ENCODE data around the gene NENF.

DNA sequence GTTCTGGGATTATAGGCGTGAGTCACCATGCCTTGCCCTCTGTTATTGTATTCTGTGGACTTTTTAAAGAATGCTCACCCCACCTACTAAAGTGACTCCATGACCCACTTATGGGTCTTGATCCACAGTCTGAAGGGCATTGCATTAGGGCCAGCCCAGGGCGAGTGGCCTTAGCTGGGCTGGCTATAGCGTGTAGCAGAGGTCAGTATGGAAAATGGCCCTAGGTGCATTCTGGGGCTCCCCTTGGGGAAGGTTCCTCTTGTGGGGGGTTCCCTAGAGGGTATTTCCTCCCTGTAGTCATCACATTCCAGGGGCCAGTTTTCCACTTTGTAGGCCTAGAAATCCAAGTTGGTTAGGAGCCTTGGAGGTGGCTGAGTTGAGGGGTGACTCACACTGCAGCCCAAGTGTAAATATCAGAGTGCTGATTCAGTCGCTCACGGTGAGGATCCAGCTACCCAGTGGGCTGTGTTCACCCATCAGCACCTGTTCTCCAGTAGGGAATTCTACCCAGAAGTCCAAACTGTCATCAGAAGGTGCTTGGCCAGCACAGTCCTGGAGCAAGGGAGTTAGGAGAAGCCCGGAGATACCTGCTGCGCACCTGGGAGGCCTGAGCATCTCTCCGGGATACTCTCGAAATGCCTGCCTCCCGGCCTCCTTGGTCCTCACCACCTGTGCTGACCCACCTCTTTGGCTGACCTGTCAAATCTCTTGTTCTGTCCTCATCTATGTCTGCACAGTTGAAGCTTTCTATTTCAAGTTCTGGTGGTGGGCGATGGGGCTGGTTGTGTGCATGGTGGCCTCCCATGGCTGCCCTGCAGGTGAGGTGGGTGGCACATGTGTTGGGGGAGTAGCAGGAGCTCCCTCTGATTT is 52.2 kb downstream of the NENF start:
- TF ChIP-seq, protein P1, sequence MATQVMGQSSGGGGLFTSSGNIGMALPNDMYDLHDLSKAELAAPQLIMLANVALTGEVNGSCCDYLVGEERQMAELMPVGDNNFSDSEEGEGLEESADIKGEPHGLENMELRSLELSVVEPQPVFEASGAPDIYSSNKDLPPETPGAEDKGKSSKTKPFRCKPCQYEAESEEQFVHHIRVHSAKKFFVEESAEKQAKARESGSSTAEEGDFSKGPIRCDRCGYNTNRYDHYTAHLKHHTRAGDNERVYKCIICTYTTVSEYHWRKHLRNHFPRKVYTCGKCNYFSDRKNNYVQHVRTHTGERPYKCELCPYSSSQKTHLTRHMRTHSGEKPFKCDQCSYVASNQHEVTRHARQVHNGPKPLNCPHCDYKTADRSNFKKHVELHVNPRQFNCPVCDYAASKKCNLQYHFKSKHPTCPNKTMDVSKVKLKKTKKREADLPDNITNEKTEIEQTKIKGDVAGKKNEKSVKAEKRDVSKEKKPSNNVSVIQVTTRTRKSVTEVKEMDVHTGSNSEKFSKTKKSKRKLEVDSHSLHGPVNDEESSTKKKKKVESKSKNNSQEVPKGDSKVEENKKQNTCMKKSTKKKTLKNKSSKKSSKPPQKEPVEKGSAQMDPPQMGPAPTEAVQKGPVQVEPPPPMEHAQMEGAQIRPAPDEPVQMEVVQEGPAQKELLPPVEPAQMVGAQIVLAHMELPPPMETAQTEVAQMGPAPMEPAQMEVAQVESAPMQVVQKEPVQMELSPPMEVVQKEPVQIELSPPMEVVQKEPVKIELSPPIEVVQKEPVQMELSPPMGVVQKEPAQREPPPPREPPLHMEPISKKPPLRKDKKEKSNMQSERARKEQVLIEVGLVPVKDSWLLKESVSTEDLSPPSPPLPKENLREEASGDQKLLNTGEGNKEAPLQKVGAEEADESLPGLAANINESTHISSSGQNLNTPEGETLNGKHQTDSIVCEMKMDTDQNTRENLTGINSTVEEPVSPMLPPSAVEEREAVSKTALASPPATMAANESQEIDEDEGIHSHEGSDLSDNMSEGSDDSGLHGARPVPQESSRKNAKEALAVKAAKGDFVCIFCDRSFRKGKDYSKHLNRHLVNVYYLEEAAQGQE (IDR thresholded peaks at IDR 0.05), result no peak
- TF ChIP-seq JUND (IDR thresholded peaks at IDR 0.05), result no peak
- TF ChIP-seq, protein P2, sequence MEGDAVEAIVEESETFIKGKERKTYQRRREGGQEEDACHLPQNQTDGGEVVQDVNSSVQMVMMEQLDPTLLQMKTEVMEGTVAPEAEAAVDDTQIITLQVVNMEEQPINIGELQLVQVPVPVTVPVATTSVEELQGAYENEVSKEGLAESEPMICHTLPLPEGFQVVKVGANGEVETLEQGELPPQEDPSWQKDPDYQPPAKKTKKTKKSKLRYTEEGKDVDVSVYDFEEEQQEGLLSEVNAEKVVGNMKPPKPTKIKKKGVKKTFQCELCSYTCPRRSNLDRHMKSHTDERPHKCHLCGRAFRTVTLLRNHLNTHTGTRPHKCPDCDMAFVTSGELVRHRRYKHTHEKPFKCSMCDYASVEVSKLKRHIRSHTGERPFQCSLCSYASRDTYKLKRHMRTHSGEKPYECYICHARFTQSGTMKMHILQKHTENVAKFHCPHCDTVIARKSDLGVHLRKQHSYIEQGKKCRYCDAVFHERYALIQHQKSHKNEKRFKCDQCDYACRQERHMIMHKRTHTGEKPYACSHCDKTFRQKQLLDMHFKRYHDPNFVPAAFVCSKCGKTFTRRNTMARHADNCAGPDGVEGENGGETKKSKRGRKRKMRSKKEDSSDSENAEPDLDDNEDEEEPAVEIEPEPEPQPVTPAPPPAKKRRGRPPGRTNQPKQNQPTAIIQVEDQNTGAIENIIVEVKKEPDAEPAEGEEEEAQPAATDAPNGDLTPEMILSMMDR (IDR thresholded peaks at IDR 0.05; ENCODE audit: low read depth, low read length, missing input control), result no peak
- no peak for TF ChIP-seq EGR1 (IDR thresholded peaks at IDR 0.05; ENCODE audit: low read depth in 2 of 2)
- TF ChIP-seq YY1 (IDR thresholded peaks at IDR 0.05), result no peak
- TF ChIP-seq, protein P3, sequence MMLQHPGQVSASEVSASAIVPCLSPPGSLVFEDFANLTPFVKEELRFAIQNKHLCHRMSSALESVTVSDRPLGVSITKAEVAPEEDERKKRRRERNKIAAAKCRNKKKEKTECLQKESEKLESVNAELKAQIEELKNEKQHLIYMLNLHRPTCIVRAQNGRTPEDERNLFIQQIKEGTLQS (IDR thresholded peaks at IDR 0.05), result no peak
- TF ChIP-seq, protein P4, sequence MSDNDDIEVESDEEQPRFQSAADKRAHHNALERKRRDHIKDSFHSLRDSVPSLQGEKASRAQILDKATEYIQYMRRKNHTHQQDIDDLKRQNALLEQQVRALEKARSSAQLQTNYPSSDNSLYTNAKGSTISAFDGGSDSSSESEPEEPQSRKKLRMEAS (IDR thresholded peaks at IDR 0.05), result no peak
- TF ChIP-seq, protein P5, sequence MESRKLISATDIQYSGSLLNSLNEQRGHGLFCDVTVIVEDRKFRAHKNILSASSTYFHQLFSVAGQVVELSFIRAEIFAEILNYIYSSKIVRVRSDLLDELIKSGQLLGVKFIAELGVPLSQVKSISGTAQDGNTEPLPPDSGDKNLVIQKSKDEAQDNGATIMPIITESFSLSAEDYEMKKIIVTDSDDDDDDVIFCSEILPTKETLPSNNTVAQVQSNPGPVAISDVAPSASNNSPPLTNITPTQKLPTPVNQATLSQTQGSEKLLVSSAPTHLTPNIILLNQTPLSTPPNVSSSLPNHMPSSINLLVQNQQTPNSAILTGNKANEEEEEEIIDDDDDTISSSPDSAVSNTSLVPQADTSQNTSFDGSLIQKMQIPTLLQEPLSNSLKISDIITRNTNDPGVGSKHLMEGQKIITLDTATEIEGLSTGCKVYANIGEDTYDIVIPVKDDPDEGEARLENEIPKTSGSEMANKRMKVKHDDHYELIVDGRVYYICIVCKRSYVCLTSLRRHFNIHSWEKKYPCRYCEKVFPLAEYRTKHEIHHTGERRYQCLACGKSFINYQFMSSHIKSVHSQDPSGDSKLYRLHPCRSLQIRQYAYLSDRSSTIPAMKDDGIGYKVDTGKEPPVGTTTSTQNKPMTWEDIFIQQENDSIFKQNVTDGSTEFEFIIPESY (IDR thresholded peaks at IDR 0.05), result no peak
- no peak for TF ChIP-seq FOXA1 (IDR thresholded peaks at IDR 0.05)
